SK-N-SH (cell line): ENCODE data around the gene MTHFD1L.

Experiments used
- CHD2 ChIP-seq: fragments of 150-350 bp; IDR thresholded peaks from 2 replicates; pipeline ENCODE4 v1.6.1; 2018; ENCODE audit warnings: low read length; ENCODE audit not compliant: partially characterized antibody
- CTCF ChIP-seq: fragments of 200-600 bp; sonication (generic); IDR thresholded peaks from 2 replicates; pipeline ENCODE4 v1.6.1; 2017; ENCODE audit warnings: antibody characterized with exemption, mild to moderate bottlenecking, moderate library complexity
- EP300 ChIP-seq, 2 experiments: IDR thresholded peaks; 2 replicates each; pipeline versions ENCODE4 v1.4.0 to v1.6.1; 2012; ENCODE audit warnings: borderline replicate concordance in 1 of 2, low read depth in 1 of 2, low read length in 1 of 2
- JUND ChIP-seq: IDR thresholded peaks from 2 replicates; pipeline ENCODE4 v1.4.0; 2012
- MAX ChIP-seq: IDR thresholded peaks from 2 replicates; pipeline ENCODE4 v1.4.0; 2012; ENCODE audit warnings: low read depth
- POLR2AphosphoS5 ChIP-seq: IDR thresholded peaks from 2 replicates; pipeline ENCODE4 v1.6.1; 2012; ENCODE audit warnings: low read depth, low read length
- SMC3 ChIP-seq: IDR thresholded peaks from 2 replicates; pipeline ENCODE4 v1.6.1; 2012; ENCODE audit warnings: low read depth, low read length, improper control_type of control experiment
- TAF1 ChIP-seq: IDR thresholded peaks from 2 replicates; pipeline ENCODE4 v1.6.1; 2012; ENCODE audit warnings: low read depth, mild to moderate bottlenecking, low read length, moderate library complexity, borderline replicate concordance
- TCF12 ChIP-seq: IDR thresholded peaks from 2 replicates; pipeline ENCODE4 v1.4.0; 2012
- YY1 ChIP-seq: IDR thresholded peaks from 2 replicates; pipeline ENCODE4 v1.4.0; 2012; ENCODE audit warnings: low read depth, mild to moderate bottlenecking

GRCh38 chr6:151147118-151147832 lies 281.8 kb downstream of the MTHFD1L start:
- TF ChIP-seq CTCF: no peak
- TF ChIP-seq YY1: no peak
- no peak for TF ChIP-seq CHD2
- no peak for TF ChIP-seq POLR2AphosphoS5
- TF ChIP-seq TAF1: no peak
- TF ChIP-seq SMC3: no peak
- TF ChIP-seq MAX: no peak
- TF ChIP-seq TCF12: no peak
- no peak for TF ChIP-seq EP300 (IDR thresholded peaks at IDR 0.05; ENCODE audit: borderline replicate concordance in 1 of 2, low read depth in 1 of 2, low read length in 1 of 2)
- no peak for TF ChIP-seq JUND
